Stomach (tissue), 9 donors: ENCODE results near the gene MRPS6. TPM values are rescaled to one million over a fixed set of nuclear protein-coding genes. Genes with fewer than 3 reads are reported as not detected.

Experiments
- DNase-seq, 2 donors: peaks; one replicate each; pipeline versions ENCODE4 v3.0.0 to v3.0.0-alpha.2; 2013 to 2019
- H3K27ac ChIP-seq, 5 donors: fragments of 200-600 bp in 4 of 5; sonication (generic) in 4 of 5; one replicate each; pipeline ENCODE4 v1.5.1; 2013 to 2019; ENCODE audit warnings: mild to moderate bottlenecking in 1 of 5, moderate library complexity in 1 of 5
- H3K27me3 ChIP-seq, 3 donors: fragments of 200-600 bp; sonication (generic); one replicate each; pipeline ENCODE4 v1.5.1; 2017 to 2019; ENCODE audit warnings: mixed run types in 1 of 3
- H3K36me3 ChIP-seq, 4 donors: fragments of 200-600 bp; sonication (generic); 1 replicate in 3 of 4; 2 replicates in 1 of 4; pipeline ENCODE4 v1.5.1; 2016 to 2019
- H3K4me1 ChIP-seq, 4 donors: fragments of 200-600 bp; sonication (generic); one replicate each; pipeline ENCODE4 v1.5.1; 2016 to 2019
- H3K4me3 ChIP-seq, 4 donors: fragments of 200-600 bp; sonication (generic) in 3 of 4; one replicate each; pipeline ENCODE4 v1.5.1; 2016 to 2019; ENCODE audit warnings: mild to moderate bottlenecking in 1 of 4
- H3K9me3 ChIP-seq, 4 donors: fragments of 200-600 bp; sonication (generic); one replicate each; pipeline ENCODE4 v1.5.1; 2016 to 2019
- CTCF ChIP-seq, 7 experiments: fragments of 450-650 bp in 4 of 7; fragments of 200-600 bp in 3 of 7; sonication (generic) in 3 of 7; IDR thresholded peaks; one replicate each; pipeline ENCODE4 v1.5.1; 2016 to 2019; ENCODE audit warnings: antibody characterized with exemption in 7 of 7, control low read depth in 2 of 7, mild to moderate bottlenecking in 1 of 7
- EP300 ChIP-seq: sonication (generic); formaldehyde crosslinking; IDR thresholded peaks from one replicate; pipeline ENCODE4 v1.6.1; 2017; ENCODE audit warnings: antibody characterized with exemption
- POLR2A ChIP-seq, 4 donors: fragments of 450-650 bp; IDR thresholded peaks; one replicate each; pipeline ENCODE4 v1.6.1; 2016; ENCODE audit warnings: antibody characterized with exemption in 4 of 4, control low read depth in 2 of 4, mild to moderate bottlenecking in 1 of 4, moderate library complexity in 1 of 4
- POLR2AphosphoS5 ChIP-seq, 3 donors: sonication (generic); formaldehyde crosslinking; IDR thresholded peaks; one replicate each; pipeline ENCODE4 v1.6.1; 2016; ENCODE audit warnings: antibody characterized with exemption in 3 of 3
- WGBS, 5 donors: extraction: QIAGEN DNeasy Blood & Tissue Kit in 3 of 5; methylation state at CpG; one replicate each; pipeline versions ENCODE4 v1.1.5 to v1.1.7; 2013 to 2018; 5-methylcytosine and 5-hydroxymethylcytosine counted together
- intact Hi-C: fragments of 100-400 bp; cut with DNase I; formaldehyde crosslinking; loops from one replicate; pipeline ENCODE4 v1.15.1; 2023; ENCODE audit warnings: low total_unique reads
- polyA plus RNA-seq, 3 donors: library from polyadenylated mRNA; stranded (reverse); fragments of 200-250 nt; gene quantifications; one replicate each; pipeline ENCODE4 v1.2.3, GENCODE V29; 2013
- total RNA-seq, 5 donors: library from RNA; depleted of rRNA; stranded (reverse); fragments of >200 nt; gene quantifications; one replicate each; pipeline versions ENCODE4 v1.1.0 to v1.2.3, GENCODE V29; 2014 to 2016
- donor health status: healthy with polysubstance abuse.
- donor health status: Bipolar disorder and iron deficiency.
- donor health status: healthy.

Gene MRPS6
- total and polyA plus RNA-seq, 8 donors, result 21.3 to 219 (median 51.3) TPM

DNA sequence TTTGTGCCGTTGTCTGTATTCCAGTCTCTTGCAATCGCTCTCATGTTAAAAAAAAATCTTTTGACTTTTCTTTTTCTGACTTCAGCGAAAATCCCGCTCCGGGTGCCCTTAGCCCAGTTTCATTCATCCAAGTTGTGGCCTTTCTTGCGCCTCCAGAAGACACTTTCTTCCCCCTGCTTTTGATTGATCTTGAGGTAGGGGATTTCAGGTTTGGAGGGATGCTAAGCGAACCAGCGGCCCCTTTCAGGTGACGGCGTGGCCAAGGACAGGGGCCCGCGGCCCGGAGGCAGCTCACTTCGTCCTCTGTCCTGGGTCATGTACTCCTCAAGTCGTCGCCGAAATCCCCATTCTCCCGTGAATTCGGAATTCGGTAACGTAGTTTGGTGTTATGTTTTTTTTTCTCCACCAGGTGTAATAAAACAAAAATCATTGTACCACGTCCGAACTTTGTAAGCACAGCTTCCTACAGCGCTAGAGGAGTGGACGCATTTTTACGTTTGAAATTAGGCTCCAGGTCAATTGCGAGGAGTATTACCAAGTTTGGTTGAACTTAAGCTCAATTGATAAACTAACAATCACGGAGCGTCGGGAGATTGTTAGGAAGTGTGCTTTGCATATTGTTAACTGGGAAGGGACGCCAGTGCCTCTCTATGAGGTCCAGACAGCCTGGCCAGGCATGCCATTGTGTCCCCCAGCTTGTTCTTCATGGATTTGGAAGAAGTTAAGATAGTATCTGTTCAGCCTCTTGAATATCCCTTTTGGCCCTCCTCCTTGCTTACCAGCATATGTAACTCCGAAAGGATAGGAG, 1.1 kb downstream of the MRPS6 start:
- intact Hi-C loops, result no loop called here
- no peaks in the 10 kb centered on the region for H3K9me3 ChIP-seq
- peak overlapping the region; percentile 79 to 92 (median 84) for H3K4me3 ChIP-seq
- no peaks in the 10 kb centered on the region for H3K36me3 ChIP-seq
- WGBS, 5 donors, result 8 to 13% (median 12%) methylated on average over 32 of the region's 32 CpGs
- H3K27me3 ChIP-seq, result no peaks in the 10 kb centered on the region
- peaks cover 30 to 57% (median 45%) of the 10 kb centered on the region in 4 donors for H3K4me1 ChIP-seq
- TF ChIP-seq POLR2AphosphoS5 (IDR thresholded peaks at IDR 0.05) (no peak), POLR2A (IDR thresholded peaks at IDR 0.05) (no peak), EP300 (no peak), CTCF (IDR thresholded peaks at IDR 0.05) (no peak)
- peak in 1 of 2 donors; percentile 55 for DNase-seq
- peak overlapping the region; percentile 18 to 95 (median 93) for H3K27ac ChIP-seq

GRCh38 chr21:34075091-34075425, 1.7 kb downstream of the MRPS6 start:
- Histone ChIP-seq H3K4me3 (peak overlapping the region; percentile 79 to 92 (median 84)), H3K36me3 (no peaks in the 10 kb centered on the region), H3K9me3 (no peaks in the 10 kb centered on the region), H3K27me3 (no peaks in the 10 kb centered on the region), H3K27ac (peak overlapping the region in 4 of 5 donors; percentile 18 to 94 (median 80)), H3K4me1 (peaks cover 35 to 63% (median 48%) of the 10 kb centered on the region in 4 donors)
- intact Hi-C loops, result no loop called here
- DNase-seq, result no peak
- WGBS, 5 donors, result 22 to 48% (median 33%) methylated on average over 2 of the region's 2 CpGs
- TF ChIP-seq EP300 (no peak), CTCF (IDR thresholded peaks at IDR 0.05) (no peak), POLR2A (IDR thresholded peaks at IDR 0.05) (no peak), POLR2AphosphoS5 (IDR thresholded peaks at IDR 0.05) (no peak)

- DNase-seq, result no peak
- Histone ChIP-seq H3K9me3 (no peaks in the 10 kb centered on the region), H3K36me3 (no peaks in the 10 kb centered on the region), H3K4me3 (peak overlapping the region; percentile 79 to 92 (median 84)), H3K4me1 (peaks cover 35 to 72% (median 55%) of the 10 kb centered on the region in 4 donors), H3K27me3 (no peaks in the 10 kb centered on the region), H3K27ac (peak overlapping the region in 2 of 5 donors; percentile 18)
- 60 to 78% (median 73%) methylated on average over 9 of the region's 9 CpGs for WGBS, 5 donors
- no peak for TF ChIP-seq CTCF (IDR thresholded peaks at IDR 0.05)
- intact Hi-C loops, result no loop called here
Measured at GRCh38 chr21:34075760-34076660, 2.6 kb downstream of the MRPS6 start.

DNA sequence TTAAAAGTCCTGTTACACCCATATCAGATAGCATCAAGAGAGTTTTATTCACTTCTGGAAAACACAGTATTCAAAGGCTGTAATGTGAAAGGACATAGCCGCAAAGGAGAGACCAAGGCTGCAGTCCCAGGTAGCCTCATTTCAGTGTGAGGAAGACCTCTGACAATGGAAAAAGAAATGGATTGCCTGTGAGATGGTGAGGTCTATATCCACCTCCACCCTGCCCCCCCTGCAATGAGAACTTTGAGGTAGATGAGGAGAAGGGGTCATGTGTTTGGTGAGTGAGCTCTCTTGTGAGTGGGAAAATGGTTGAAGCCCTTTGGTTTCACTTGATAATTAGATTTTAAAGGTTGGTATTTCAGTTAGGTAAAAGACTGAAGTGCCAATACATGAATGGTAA, 3.5 kb downstream of the MRPS6 start:
- no peak for DNase-seq
- H3K4me3 ChIP-seq, result peak overlapping the region in 1 of 4 donors; percentile 7
- peak overlapping the region in 1 of 5 donors; percentile 14 for H3K27ac ChIP-seq
- intact Hi-C loops, result no loop called here
- TF ChIP-seq POLR2A (IDR thresholded peaks at IDR 0.05) (no peak), POLR2AphosphoS5 (IDR thresholded peaks at IDR 0.05) (no peak), CTCF (IDR thresholded peaks at IDR 0.05) (no peak), EP300 (no peak)
- peaks cover 37 to 79% (median 62%) of the 10 kb centered on the region in 4 donors for H3K4me1 ChIP-seq
- 91 to 100% (median 100%) methylated on average over 1 of the region's 1 CpG for WGBS, 5 donors
- no peaks in the 10 kb centered on the region for H3K9me3 ChIP-seq
- no peaks in the 10 kb centered on the region for H3K36me3 ChIP-seq
- no peaks in the 10 kb centered on the region for H3K27me3 ChIP-seq
